TTC549 (cell line): Measurements from ENCODE around the gene MANSC1.
"Not testable (repeated sequence)": the region's sequence is repeated elsewhere in the genome, so short reads cannot be mapped to it uniquely, and the experiment has no call there.

Experiments
- FAIRE-seq: peaks from 2 replicates; lab custom pipeline; 2012; peaks lifted over from hg19 to GRCh38; lab: Jason Lieb, UNC

The MANSC1 gene

GRCh38 chr12:12365446-12365802 is 15.4 kb upstream of the MANSC1 start:
- FAIRE-seq, result no peak

GRCh38 chr12:12364787-12365445 is 14.9 kb upstream of the MANSC1 start:
- FAIRE-seq, result no peak

- no peak for FAIRE-seq
These were observed 8.5 kb upstream of the MANSC1 start for GRCh38 chr12:12358528-12358927.

- no peak for FAIRE-seq
These were observed 7.8 kb upstream of the MANSC1 start for GRCh38 chr12:12357719-12358461.

GRCh38 chr12:12356896-12357718 is 7.1 kb upstream of the MANSC1 start, which contains the start of gene BORCS5:
TSS of gene BORCS5 (plus strand) at chr12:12357078. CDS start at chr12:12357452, 374 bp downstream.
- FAIRE-seq, result no peak

GRCh38 chr12:12356467-12356895 is 6.4 kb upstream of the MANSC1 start:
- no peak for FAIRE-seq

GRCh38 chr12:12353807-12354206 is 3.8 kb upstream of the MANSC1 start:
- no peak for FAIRE-seq

- no peak for FAIRE-seq
These were observed 3.2 kb upstream of the MANSC1 start for GRCh38 chr12:12353276-12353675.

GRCh38 chr12:12351468-12352185 is 1.6 kb upstream of the MANSC1 start:
- not testable (repeated sequence) for FAIRE-seq

- FAIRE-seq, result no peak
These were observed 924 bp upstream of the MANSC1 start for GRCh38 chr12:12350868-12351463.

GRCh38 chr12:12338527-12339168 is 11.4 kb downstream of the MANSC1 start:
- FAIRE-seq, result no peak

GRCh38 chr12:12336511-12336910 is 13.5 kb downstream of the MANSC1 start:
- no peak for FAIRE-seq

GRCh38 chr12:12336049-12336411 is 14.0 kb downstream of the MANSC1 start:
- FAIRE-seq, result no peak

GRCh38 chr12:12334367-12335040 is 15.5 kb downstream of the MANSC1 start:
- FAIRE-seq, result no peak

GRCh38 chr12:12333407-12334366 is 16.4 kb downstream of the MANSC1 start:
- FAIRE-seq, result no peak

- FAIRE-seq, result no peak
These were observed 18.1 kb downstream of the MANSC1 start for GRCh38 chr12:12331896-12332295.

- FAIRE-seq, result no peak
These were observed 18.7 kb downstream of the MANSC1 start for GRCh38 chr12:12331244-12331771.

GRCh38 chr12:12327802-12328201 is 22.2 kb downstream of the MANSC1 start:
- FAIRE-seq, result no peak

GRCh38 chr12:12326262-12326661 is 23.8 kb downstream of the MANSC1 start:
- no peak for FAIRE-seq
